ENCODE results near the gene EDEM3. TPM values are rescaled to one million over a fixed set of nuclear protein-coding genes. Genes with fewer than 3 reads are reported as not detected.

Gene EDEM3
- total RNA-seq, 1 experiment from 2014 or later = 14.0 TPM

DNA sequence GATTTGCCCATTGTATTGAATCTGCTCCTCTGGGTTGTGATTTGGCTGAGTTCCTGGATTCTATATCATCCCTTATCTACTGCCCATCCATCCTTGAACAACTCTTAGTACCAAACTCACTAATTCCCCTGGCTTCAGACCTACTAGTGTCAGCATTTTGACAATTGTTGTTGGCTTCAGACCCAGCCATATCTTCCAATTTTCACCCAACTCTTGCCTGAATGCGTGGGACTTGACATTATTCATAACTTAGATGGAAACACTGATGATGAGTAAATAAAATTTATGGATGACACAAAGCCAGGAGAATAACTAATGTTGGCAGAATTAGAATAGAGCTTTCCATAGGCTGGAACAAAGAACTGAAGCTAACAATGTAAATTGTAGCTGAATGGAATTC lies 27.3 kb upstream of the EDEM3 start:
- WGBS (ENCODE audit: extremely low coverage, insufficient read length, low lambda C conversion rate) = no CpG with 5 or more reads among the region's 1 CpG

More for the DNA sequence above, 27.3 kb upstream of the EDEM3 start:
- H4K20me1 ChIP-seq (ENCODE audit: control insufficient read depth, insufficient read depth, insufficient read length) = no peaks in the 10 kb centered on the region
- Mint-ChIP-seq H3K36me3 (ENCODE audit: insufficient read depth in 1 of 3, low read depth in 3 of 3) (peaks cover 10 to 19% (median 11%) of the 10 kb centered on the region in 3 experiments), H3K4me1 (no peaks in the 10 kb centered on the region), H3K4me3 (no peak overlapping the region), H3K27me3 (ENCODE audit: low read depth) (peaks cover 1% of the 10 kb centered on the region; the same call in 1 of the 2 replicates), H3K27ac (no peak overlapping the region), H3K9me3 (peaks cover 26 to 27% of the 10 kb centered on the region in 2 experiments)
- H2BK5ac ChIP-seq (ENCODE audit: insufficient read length, low read length) = no peak overlapping the region
- no peak overlapping the region for H3K27ac ChIP-seq (ENCODE audit: insufficient read length, low read depth, low read length)
- no peak overlapping the region for H3K18ac ChIP-seq (ENCODE audit: insufficient read length, low read depth, low read length)
- no peak overlapping the region for H4K5ac ChIP-seq (ENCODE audit: insufficient read length, low read depth, low read length)
- no peak overlapping the region for H3K9ac ChIP-seq (ENCODE audit: extremely low read depth, insufficient read length, low read length)
- H3K56ac ChIP-seq (ENCODE audit: insufficient read length, low read depth, low read length) = no peak overlapping the region
- no peaks in the 10 kb centered on the region for H3K4me1 ChIP-seq (ENCODE audit: insufficient read depth, low read length)
- no peak overlapping the region for H3K4ac ChIP-seq (ENCODE audit: low read depth, low read length)
- no peaks in the 10 kb centered on the region for H3K79me1 ChIP-seq (ENCODE audit: insufficient read depth, low read depth, low read length, poor library complexity, severe bottlenecking)
- no peak overlapping the region for H2BK15ac ChIP-seq (ENCODE audit: low read depth, low read length)
- no peak overlapping the region for H3K14ac ChIP-seq (ENCODE audit: insufficient read depth, low read length)
- H4K91ac ChIP-seq (ENCODE audit: insufficient read length, low read depth, low read length) = no peak overlapping the region
- H3T11ph ChIP-seq (ENCODE audit: low read length) = no peak overlapping the region
- no peak overlapping the region for H2AK5ac ChIP-seq (ENCODE audit: insufficient read length, low read length)
- no peaks in the 10 kb centered on the region for H3K27me3 ChIP-seq (ENCODE audit: insufficient read depth, low read length)
- no peak overlapping the region for H4K8ac ChIP-seq (replicated peaks; ENCODE audit: insufficient read length, low read depth, low read length)
- H2BK120ac ChIP-seq (ENCODE audit: low read depth, low read length, poor library complexity, severe bottlenecking) = no peak overlapping the region
- H3K79me2 ChIP-seq (ENCODE audit: insufficient read depth, low read length) = no peaks in the 10 kb centered on the region
- H3K23me2 ChIP-seq (ENCODE audit: insufficient read length, low read depth, low read length, poor library complexity, severe bottlenecking) = no peaks in the 10 kb centered on the region
- no peak for DNase-seq
- no peak overlapping the region for H3K4me2 ChIP-seq (ENCODE audit: insufficient read depth, insufficient read length, low read length)
- TF ChIP-seq, protein P1, sequence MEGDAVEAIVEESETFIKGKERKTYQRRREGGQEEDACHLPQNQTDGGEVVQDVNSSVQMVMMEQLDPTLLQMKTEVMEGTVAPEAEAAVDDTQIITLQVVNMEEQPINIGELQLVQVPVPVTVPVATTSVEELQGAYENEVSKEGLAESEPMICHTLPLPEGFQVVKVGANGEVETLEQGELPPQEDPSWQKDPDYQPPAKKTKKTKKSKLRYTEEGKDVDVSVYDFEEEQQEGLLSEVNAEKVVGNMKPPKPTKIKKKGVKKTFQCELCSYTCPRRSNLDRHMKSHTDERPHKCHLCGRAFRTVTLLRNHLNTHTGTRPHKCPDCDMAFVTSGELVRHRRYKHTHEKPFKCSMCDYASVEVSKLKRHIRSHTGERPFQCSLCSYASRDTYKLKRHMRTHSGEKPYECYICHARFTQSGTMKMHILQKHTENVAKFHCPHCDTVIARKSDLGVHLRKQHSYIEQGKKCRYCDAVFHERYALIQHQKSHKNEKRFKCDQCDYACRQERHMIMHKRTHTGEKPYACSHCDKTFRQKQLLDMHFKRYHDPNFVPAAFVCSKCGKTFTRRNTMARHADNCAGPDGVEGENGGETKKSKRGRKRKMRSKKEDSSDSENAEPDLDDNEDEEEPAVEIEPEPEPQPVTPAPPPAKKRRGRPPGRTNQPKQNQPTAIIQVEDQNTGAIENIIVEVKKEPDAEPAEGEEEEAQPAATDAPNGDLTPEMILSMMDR (conservative IDR thresholded peaks at IDR 0.05) = no peak
- no peak overlapping the region for H2BK20ac ChIP-seq (ENCODE audit: low read depth, low read length, poor library complexity, severe bottlenecking)
- H2BK12ac ChIP-seq (ENCODE audit: insufficient read length, low read depth, low read length) = no peak overlapping the region
- no peaks in the 10 kb centered on the region for H3K9me3 ChIP-seq (ENCODE audit: control insufficient read depth, low read depth, low read length)
- no peak overlapping the region for H3K23ac ChIP-seq (ENCODE audit: insufficient read length, low read depth, low read length)
- no peak overlapping the region for H2AFZ ChIP-seq (ENCODE audit: low read length)
